Retinal pigment epithelial cell (primary cell): Measurements from ENCODE around the gene HEBP2.

Experiments
- DNase-seq: peaks from one replicate; pipeline ENCODE4 v3.0.0-alpha.2; 2010; ENCODE audit warnings: low read depth
- H3K4me3 ChIP-seq: 2 replicates; pipeline ENCODE4 v1.5.1; 2011; ENCODE audit warnings: mild to moderate bottlenecking, low read length, control low read depth, moderate library complexity
- TF ChIP-seq, protein P1 (sequence below): conservative IDR thresholded peaks from 2 replicates; pipeline ENCODE4 v1.5.1; 2011; ENCODE audit warnings: low read depth, low read length, control low read depth, inconsistent platforms

The HEBP2 gene

GRCh38 chr6:138410048-138410735 lies 6.2 kb downstream of the HEBP2 start:
- H3K4me3 ChIP-seq: no peak overlapping the region
- no peak for DNase-seq
- TF ChIP-seq, protein P1, sequence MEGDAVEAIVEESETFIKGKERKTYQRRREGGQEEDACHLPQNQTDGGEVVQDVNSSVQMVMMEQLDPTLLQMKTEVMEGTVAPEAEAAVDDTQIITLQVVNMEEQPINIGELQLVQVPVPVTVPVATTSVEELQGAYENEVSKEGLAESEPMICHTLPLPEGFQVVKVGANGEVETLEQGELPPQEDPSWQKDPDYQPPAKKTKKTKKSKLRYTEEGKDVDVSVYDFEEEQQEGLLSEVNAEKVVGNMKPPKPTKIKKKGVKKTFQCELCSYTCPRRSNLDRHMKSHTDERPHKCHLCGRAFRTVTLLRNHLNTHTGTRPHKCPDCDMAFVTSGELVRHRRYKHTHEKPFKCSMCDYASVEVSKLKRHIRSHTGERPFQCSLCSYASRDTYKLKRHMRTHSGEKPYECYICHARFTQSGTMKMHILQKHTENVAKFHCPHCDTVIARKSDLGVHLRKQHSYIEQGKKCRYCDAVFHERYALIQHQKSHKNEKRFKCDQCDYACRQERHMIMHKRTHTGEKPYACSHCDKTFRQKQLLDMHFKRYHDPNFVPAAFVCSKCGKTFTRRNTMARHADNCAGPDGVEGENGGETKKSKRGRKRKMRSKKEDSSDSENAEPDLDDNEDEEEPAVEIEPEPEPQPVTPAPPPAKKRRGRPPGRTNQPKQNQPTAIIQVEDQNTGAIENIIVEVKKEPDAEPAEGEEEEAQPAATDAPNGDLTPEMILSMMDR: no peak

DNA sequence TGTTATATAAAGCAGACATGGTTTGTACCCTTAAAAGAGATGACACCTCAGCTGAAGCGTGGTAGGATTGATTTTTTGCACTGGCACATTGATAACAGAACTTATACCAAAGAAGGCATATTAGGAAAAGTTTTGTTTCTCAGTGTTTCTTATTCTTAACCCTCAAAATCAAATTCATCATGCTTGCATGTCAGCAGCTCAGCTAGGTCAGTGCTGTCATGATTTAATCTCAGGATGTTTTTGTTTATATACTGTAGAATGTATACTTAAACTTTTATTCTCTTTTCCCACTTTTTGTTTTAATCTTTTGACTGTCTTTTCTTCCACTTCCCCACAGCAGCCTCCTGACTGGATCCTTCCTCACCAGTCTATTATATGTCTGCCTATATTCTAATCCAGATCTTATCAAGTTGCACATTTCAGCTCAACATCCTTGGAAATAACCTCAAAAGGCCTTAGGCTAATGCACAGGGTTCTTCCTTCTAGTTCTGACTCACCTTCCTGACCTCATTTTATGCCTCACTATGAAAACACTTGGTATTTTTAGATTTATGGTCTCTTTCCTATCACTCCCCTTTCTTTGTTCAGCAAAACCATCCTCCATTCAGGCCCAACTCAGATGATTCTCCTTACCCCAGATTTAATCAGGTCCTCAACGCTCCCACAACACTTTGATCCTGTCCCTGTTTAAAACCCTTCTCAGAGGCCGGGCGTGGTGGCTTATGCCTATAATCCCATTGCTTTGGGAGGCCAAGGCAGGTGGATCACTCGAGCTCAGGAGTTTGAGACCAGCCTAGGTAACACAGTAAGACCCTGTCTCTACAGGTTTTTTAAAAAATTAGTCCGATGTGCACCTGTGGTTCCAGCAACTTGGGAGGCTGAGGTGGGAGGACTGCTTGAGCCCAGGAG lies 7.2 kb downstream of the HEBP2 start:
- TF ChIP-seq, protein P1: no peak
- H3K4me3 ChIP-seq: no peak overlapping the region
- no peak for DNase-seq

- TF ChIP-seq, protein P1: no peak
- H3K4me3 ChIP-seq: no peak overlapping the region
- no peak for DNase-seq
Measured at GRCh38 chr6:138415125-138415524, 11.1 kb downstream of the HEBP2 start.

DNA sequence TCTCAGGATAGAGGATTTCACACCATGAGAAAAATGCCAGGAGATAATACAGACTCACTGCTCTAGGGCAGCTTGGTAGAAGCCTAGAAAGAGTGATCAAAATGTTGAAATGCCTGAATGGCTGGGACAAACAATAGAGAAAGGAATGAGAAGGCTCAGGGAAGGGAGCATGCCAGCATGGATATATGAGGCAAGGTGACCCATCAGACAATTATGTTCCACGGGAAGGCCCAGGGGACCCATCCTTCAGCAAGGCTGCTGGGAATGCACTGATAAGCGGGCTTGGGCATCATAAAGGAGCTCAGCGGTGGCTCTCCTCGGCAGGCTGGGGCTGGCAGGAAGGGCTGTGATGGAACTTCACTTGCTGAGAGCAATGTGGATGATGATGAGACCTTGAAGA lies 12.2 kb downstream of the HEBP2 start:
- no peak for DNase-seq
- TF ChIP-seq, protein P1: no peak
- no peak overlapping the region for H3K4me3 ChIP-seq

DNA sequence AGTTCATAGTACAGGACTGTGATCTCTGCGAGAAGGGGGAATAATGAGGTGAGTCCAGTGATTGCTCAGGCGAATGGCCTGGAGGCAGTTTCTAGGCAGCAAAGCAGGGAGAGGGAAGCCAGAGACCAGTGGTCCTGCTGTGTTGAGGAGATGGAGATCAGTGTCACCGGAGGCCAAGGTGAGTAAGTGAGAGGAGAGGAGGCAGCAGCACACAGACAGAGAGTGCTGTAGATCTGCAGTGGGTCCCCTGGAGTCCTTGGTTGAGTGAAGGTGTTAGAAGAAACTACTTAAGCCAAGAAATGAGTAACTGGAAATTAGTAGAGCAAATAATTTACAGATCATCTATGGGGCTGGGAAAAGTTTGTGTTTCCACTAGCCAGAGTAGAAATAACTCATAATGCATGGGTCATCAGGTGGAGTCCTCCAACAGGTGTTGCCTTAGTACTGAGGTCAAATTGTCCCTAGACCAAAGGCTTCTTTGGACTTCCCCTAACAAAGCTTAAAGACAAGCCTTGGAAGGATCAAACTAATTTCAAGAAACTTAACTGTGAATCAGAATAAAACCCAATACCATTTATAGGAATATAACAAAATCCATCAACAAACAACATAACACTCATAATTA lies 13.6 kb downstream of the HEBP2 start:
- H3K4me3 ChIP-seq: no peak overlapping the region
- TF ChIP-seq, protein P1: no peak
- no peak for DNase-seq

- TF ChIP-seq, protein P1: no peak
- no peak overlapping the region for H3K4me3 ChIP-seq
- DNase-seq: no peak
Measured at GRCh38 chr6:138418118-138418742, 14.2 kb downstream of the HEBP2 start.
